ENCODE data around the gene FHAD1. TPM values are rescaled to one million over a fixed set of nuclear protein-coding genes. Genes with fewer than 3 reads are reported as not detected.
"Not testable (repeated sequence)": the region's sequence is repeated elsewhere in the genome, so short reads cannot be mapped to it uniquely, and the experiment has no call there.

The FHAD1 gene
- total RNA-seq, 1 donor from 2014 or later, result not detected

DNA sequence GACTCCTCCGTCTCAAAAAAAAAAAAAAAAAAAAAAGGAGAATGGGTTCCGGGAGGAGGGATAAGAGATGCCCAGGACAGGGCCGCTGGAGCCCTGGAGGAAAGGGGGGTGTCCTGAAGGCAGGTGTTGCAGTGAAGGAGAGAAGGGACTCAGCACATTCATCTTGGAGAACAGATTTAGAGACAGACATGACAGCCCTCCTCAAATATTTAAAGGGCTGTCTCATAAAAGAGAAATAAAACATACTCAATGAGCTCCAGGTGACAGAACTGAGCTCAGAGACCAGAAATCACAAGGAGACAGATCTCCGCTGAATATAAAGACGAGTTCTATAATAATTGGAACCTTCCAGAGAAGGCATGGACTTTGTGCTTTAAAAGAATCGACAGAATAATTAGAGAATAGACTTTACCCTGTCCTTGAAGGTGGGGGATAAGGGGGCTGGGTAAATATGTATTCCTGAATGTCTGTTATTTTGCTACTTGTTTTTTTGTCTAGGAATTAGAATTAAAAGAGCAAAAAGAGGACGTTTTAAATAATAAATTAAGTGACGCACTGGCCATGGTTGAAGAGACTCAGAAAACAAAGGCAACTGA is 110.7 kb downstream of the FHAD1 start:
- H3K27me3 Mint-ChIP-seq (ENCODE audit: insufficient read depth), result peaks cover 24% of the 10 kb centered on the region
- H3K27ac Mint-ChIP-seq, result no peak overlapping the region
- no peak for DNase-seq (ENCODE audit: low spot score)
- H3K4me3 Mint-ChIP-seq, result no peak overlapping the region
- H3K9me3 Mint-ChIP-seq, result no peaks in the 10 kb centered on the region
- H3K36me3 Mint-ChIP-seq (ENCODE audit: low read depth), result no peaks in the 10 kb centered on the region
- H3K4me1 Mint-ChIP-seq (ENCODE audit: low read depth), result peaks cover 24% of the 10 kb centered on the region
- intact Hi-C loops (cut with micrococcal nuclease), result no loop called here

- no peak for DNase-seq (ENCODE audit: low spot score)
- intact Hi-C loops (cut with micrococcal nuclease), result no loop called here
- H3K4me1 Mint-ChIP-seq (ENCODE audit: low read depth), result peaks cover 22% of the 10 kb centered on the region
- no peaks in the 10 kb centered on the region for H3K36me3 Mint-ChIP-seq (ENCODE audit: low read depth)
- no peaks in the 10 kb centered on the region for H3K9me3 Mint-ChIP-seq
- H3K27ac Mint-ChIP-seq, result no peak overlapping the region
- H3K4me3 Mint-ChIP-seq, result no peak overlapping the region
- H3K27me3 Mint-ChIP-seq (ENCODE audit: insufficient read depth), result peaks cover 24% of the 10 kb centered on the region
These were observed 111.6 kb downstream of the FHAD1 start for GRCh38 chr1:15358565-15359133.

- intact Hi-C loops (cut with micrococcal nuclease), result no loop called here
- no peak overlapping the region for H3K4me3 Mint-ChIP-seq
These were observed 113.7 kb downstream of the FHAD1 start for GRCh38 chr1:15360700-15361099.

GRCh38 chr1:15362096-15362736 is 115.2 kb downstream of the FHAD1 start:
- intact Hi-C loops (cut with micrococcal nuclease), result no loop called here

More at GRCh38 chr1:15360700-15361099, 113.7 kb downstream of the FHAD1 start:
- peaks cover 25% of the 10 kb centered on the region for H3K27me3 Mint-ChIP-seq (ENCODE audit: insufficient read depth)
- no peaks in the 10 kb centered on the region for H3K36me3 Mint-ChIP-seq (ENCODE audit: low read depth)
- no peak overlapping the region for H3K27ac Mint-ChIP-seq
- no peak for DNase-seq (ENCODE audit: low spot score)
- H3K9me3 Mint-ChIP-seq, result no peaks in the 10 kb centered on the region
- H3K4me1 Mint-ChIP-seq (ENCODE audit: low read depth), result peaks cover 7% of the 10 kb centered on the region

GRCh38 chr1:15362737-15363128 is 115.7 kb downstream of the FHAD1 start:
- H3K4me3 Mint-ChIP-seq, result no peak overlapping the region
- H3K4me1 Mint-ChIP-seq (ENCODE audit: low read depth), result no peaks in the 10 kb centered on the region
- H3K36me3 Mint-ChIP-seq (ENCODE audit: low read depth), result no peaks in the 10 kb centered on the region
- H3K27me3 Mint-ChIP-seq (ENCODE audit: insufficient read depth), result peaks cover 19% of the 10 kb centered on the region
- H3K9me3 Mint-ChIP-seq, result no peaks in the 10 kb centered on the region
- DNase-seq (ENCODE audit: low spot score), result no peak
- intact Hi-C loops (cut with micrococcal nuclease), result no loop called here
- no peak overlapping the region for H3K27ac Mint-ChIP-seq

More at GRCh38 chr1:15362096-15362736, 115.2 kb downstream of the FHAD1 start:
- Mint-ChIP-seq H3K4me3 (no peak overlapping the region), H3K9me3 (no peaks in the 10 kb centered on the region), H3K27ac (no peak overlapping the region), H3K27me3 (ENCODE audit: insufficient read depth) (peaks cover 22% of the 10 kb centered on the region), H3K36me3 (ENCODE audit: low read depth) (no peaks in the 10 kb centered on the region), H3K4me1 (ENCODE audit: low read depth) (no peaks in the 10 kb centered on the region)
- DNase-seq (ENCODE audit: low spot score), result no peak

DNA sequence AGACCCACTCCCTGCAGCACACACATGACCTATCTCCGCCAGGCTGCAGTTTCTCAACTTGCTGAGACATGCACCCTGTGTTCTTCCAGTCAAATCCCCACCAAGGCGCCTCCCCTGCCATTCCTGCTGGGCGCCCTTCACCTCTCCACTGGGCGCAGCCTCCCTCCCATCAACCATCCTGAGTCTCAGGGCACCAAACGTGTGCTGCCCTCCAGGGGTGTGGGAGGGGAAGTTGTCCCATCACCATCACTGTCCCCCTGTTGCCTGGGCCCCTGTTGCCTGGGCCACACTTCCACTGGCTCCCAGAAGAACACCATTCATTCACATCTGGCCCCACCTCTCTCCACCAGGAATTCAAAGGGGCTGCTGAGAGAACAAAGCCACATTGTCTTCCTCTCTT is 117.7 kb downstream of the FHAD1 start:
- intact Hi-C loops (cut with micrococcal nuclease), result loop anchor here (2.0 kb wide), 1 partner anchor 42 kb away; no protein-coding TSS in a partner anchor

DNA sequence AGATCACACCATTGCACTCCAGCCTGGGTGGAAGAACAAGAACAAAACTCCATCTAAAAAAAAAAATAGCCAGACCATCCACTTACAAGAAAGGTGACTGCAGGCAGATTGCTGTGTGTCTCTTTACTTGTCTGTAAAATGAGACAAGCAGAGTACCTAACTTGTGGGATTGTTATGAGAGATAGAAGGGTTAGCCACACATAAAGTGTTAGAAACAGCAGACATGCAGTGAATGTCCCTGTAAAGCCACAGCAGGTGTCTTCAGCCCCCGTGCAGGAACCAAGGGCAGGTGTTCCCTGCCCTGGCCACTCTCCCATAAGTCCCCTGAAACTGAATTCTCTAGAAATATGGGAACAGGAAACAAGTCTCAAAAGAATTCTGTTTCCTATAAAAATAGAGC is 121.9 kb downstream of the FHAD1 start:
- Mint-ChIP-seq H3K4me1 (ENCODE audit: low read depth) (no peaks in the 10 kb centered on the region), H3K4me3 (no peak overlapping the region), H3K36me3 (ENCODE audit: low read depth) (no peaks in the 10 kb centered on the region), H3K9me3 (no peaks in the 10 kb centered on the region), H3K27ac (no peak overlapping the region), H3K27me3 (ENCODE audit: insufficient read depth) (peaks cover 19% of the 10 kb centered on the region)
- no peak for DNase-seq (ENCODE audit: low spot score)
- intact Hi-C loops (cut with micrococcal nuclease), result no loop called here

More for the DNA sequence above, 117.7 kb downstream of the FHAD1 start:
- Mint-ChIP-seq H3K9me3 (no peaks in the 10 kb centered on the region), H3K27me3 (ENCODE audit: insufficient read depth) (peaks cover 17% of the 10 kb centered on the region), H3K4me3 (no peak overlapping the region), H3K36me3 (ENCODE audit: low read depth) (no peaks in the 10 kb centered on the region), H3K4me1 (ENCODE audit: low read depth) (no peaks in the 10 kb centered on the region), H3K27ac (no peak overlapping the region)
- no peak for DNase-seq (ENCODE audit: low spot score)

DNA sequence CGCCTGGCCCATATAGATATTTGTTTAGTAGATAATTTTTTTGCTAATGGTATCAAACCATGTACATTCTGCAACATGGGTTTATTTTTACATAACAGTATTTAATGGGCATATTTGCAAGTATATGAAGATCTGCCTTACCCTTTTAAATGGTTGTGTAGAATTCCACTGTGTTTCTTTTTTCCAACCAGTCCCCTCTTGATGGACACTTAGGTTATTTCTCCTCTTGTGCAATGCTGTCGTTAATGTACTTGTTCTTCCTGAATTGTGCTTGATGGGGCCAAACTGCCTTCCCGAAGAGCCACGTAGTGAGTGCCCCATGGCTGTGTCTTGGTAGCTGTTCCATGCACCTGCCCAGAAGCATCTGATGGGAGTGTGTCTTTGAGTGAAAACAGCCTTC is 123.2 kb downstream of the FHAD1 start:
- no peak overlapping the region for H3K4me3 Mint-ChIP-seq
- peaks cover 18% of the 10 kb centered on the region for H3K27me3 Mint-ChIP-seq (ENCODE audit: insufficient read depth)
- H3K27ac Mint-ChIP-seq, result no peak overlapping the region

DNA sequence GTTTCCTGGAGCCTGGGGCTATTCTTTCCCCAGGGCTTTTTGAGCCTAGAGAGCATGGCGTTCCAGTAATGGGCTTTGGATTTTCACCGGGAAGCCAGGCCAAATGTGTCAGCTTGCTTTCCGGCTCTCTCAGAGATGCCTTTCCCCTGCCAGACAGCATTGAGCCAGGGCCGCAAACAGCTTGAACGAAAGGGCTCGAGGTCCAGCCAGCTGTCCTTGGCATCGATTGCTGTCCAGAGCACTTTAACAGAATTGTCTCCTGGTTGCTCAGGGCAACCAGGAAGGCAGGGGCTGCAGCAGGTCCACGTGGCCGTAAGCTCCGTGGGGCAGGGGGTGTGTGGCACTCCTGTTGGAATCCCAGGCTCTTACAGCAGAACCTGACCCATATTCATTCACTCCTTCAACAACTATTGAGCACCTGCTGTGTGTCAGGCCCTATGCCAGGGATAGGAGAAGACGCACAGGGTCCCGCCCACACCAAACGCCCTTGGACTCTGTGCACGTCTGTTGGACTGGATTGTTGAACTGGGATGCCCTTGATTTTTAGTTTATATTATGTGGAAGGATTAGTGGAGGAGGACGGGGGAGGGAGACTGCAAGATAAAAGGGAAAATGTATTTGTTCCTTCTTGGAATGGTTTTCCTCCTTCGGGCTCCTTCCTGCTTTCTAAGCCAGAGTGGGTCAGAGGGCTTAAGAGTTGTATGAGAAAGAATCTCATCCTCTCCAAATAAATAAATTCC is 123.9 kb downstream of the FHAD1 start:
- no peaks in the 10 kb centered on the region for H3K4me1 Mint-ChIP-seq (ENCODE audit: low read depth)
- H3K36me3 Mint-ChIP-seq (ENCODE audit: low read depth), result no peaks in the 10 kb centered on the region
- intact Hi-C loops (cut with micrococcal nuclease), result no loop called here
- H3K27ac Mint-ChIP-seq, result no peak overlapping the region
- H3K4me3 Mint-ChIP-seq, result no peak overlapping the region
- H3K27me3 Mint-ChIP-seq (ENCODE audit: insufficient read depth), result peaks cover 21% of the 10 kb centered on the region
- no peak for DNase-seq (ENCODE audit: low spot score)
- H3K9me3 Mint-ChIP-seq, result no peaks in the 10 kb centered on the region

More for the DNA sequence above, 123.2 kb downstream of the FHAD1 start:
- DNase-seq (ENCODE audit: low spot score), result no peak
- intact Hi-C loops (cut with micrococcal nuclease), result no loop called here
- Mint-ChIP-seq H3K36me3 (ENCODE audit: low read depth) (no peaks in the 10 kb centered on the region), H3K9me3 (no peaks in the 10 kb centered on the region), H3K4me1 (ENCODE audit: low read depth) (no peaks in the 10 kb centered on the region)

GRCh38 chr1:15371610-15372545 is 124.9 kb downstream of the FHAD1 start:
- Mint-ChIP-seq H3K27me3 (ENCODE audit: insufficient read depth) (peaks cover 18% of the 10 kb centered on the region), H3K36me3 (ENCODE audit: low read depth) (no peaks in the 10 kb centered on the region), H3K27ac (no peak overlapping the region)

DNA sequence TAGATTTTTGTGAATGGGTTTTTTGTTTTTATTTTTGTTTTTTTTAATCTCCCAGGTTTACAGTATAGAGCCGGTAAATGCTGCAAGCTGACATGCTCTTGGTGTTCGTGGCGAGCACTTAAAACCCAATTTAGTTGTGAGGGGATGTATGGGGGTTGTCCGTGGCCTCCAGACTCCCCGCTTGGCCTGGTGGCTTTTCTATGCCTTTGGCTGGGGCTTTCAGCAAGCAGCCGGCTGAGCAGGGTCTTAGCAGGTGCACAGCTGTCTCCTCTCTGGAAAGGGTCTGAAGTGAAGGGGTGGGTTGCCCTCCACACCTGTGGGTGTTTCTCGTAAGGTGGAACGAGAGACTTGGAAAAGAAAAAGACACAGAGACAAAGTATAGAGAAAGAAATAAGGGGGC is 131.7 kb downstream of the FHAD1 start:
- no peak for DNase-seq (ENCODE audit: low spot score)
- Mint-ChIP-seq H3K36me3 (ENCODE audit: low read depth) (no peaks in the 10 kb centered on the region), H3K4me3 (no peak overlapping the region), H3K4me1 (ENCODE audit: low read depth) (no peaks in the 10 kb centered on the region), H3K27me3 (ENCODE audit: insufficient read depth) (peaks cover 23% of the 10 kb centered on the region), H3K9me3 (no peaks in the 10 kb centered on the region), H3K27ac (no peak overlapping the region)
- intact Hi-C loops (cut with micrococcal nuclease), result no loop called here

More at GRCh38 chr1:15371610-15372545, 124.9 kb downstream of the FHAD1 start:
- DNase-seq (ENCODE audit: low spot score), result no peak
- Mint-ChIP-seq H3K4me1 (ENCODE audit: low read depth) (no peaks in the 10 kb centered on the region), H3K9me3 (no peaks in the 10 kb centered on the region), H3K4me3 (no peak overlapping the region)
- intact Hi-C loops (cut with micrococcal nuclease), result no loop called here

DNA sequence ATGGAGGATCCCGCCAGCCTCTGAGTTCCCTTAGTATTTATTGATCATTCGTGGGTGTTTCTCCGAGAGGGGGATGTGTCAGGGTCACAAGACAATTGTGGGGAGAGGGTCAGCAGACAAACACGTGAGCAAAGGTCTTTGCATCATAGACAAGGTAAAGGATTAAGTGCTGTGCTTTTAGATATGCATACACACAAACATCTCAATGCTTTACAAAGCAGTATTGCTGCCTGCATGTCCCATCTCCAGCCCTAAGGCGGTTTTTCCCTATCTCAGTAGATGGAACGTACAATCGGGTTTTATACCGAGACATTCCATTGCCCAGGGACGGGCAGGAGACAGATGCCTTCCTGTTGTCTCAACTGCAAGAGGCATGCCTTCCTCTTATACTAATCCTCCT is 132.1 kb downstream of the FHAD1 start:
- H3K9me3 Mint-ChIP-seq; H3K4me1 Mint-ChIP-seq (ENCODE audit: low read depth); H3K36me3 Mint-ChIP-seq (ENCODE audit: low read depth); H3K4me3 Mint-ChIP-seq; H3K27ac Mint-ChIP-seq; intact Hi-C loops (cut with micrococcal nuclease); DNase-seq (ENCODE audit: low spot score): not testable (repeated sequence)
- peaks cover 23% of the 10 kb centered on the region for H3K27me3 Mint-ChIP-seq (ENCODE audit: insufficient read depth)

Measured in activated T-helper 1 cell treated with anti-CD3 and anti-CD28 coated beads, Interleukin-12 subunit alpha, Interleukin-12 subunit beta, Interleukin-2, Interleukin-4 antibody, amounts not matched to agents 30 ng/mL and 10 ng/mL and 1 ng/mL, durations not matched to agents 14 hours and 24 hours and 36 hours (primary cell).